Mucosa of descending colon (tissue), 3 donors: ENCODE data around the gene RABEP1. TPM values are rescaled to one million over a fixed set of nuclear protein-coding genes. Genes with fewer than 3 reads are reported as not detected.

Source experiments
- ATAC-seq: fragments of 200-7000 bp; cut with Tn5 transposase; one replicate; pipeline ENCODE4 v1.9.1; 2020; ENCODE audit warnings: mild to moderate bottlenecking, moderate library complexity
- DNase-seq, 3 donors: peaks; one replicate each; pipeline ENCODE4 v3.0.0-alpha.2; 2020
- H3K36me3 ChIP-seq: fragments of 200-600 bp; one replicate; pipeline ENCODE4 v1.8.0; 2021; ENCODE audit warnings: low read depth, mild to moderate bottlenecking
- H3K4me1 ChIP-seq: fragments of 200-600 bp; one replicate; pipeline ENCODE4 v1.8.0; 2021; ENCODE audit warnings: low read depth, mild to moderate bottlenecking
- H3K4me3 ChIP-seq: fragments of 200-600 bp; one replicate; pipeline ENCODE4 v1.8.0; 2021; ENCODE audit warnings: mild to moderate bottlenecking
- H3K9me3 ChIP-seq: fragments of 200-600 bp; one replicate; pipeline ENCODE4 v1.8.0; 2021; ENCODE audit warnings: mild to moderate bottlenecking
- CTCF ChIP-seq: fragments of 200-600 bp; IDR thresholded peaks from one replicate; pipeline ENCODE4 v1.8.0; 2022; ENCODE audit warnings: antibody characterized with exemption, mild to moderate bottlenecking
- intact Hi-C, 2 donors: fragments of 100-400 bp; cut with DNase I in 1 of 2; cut with micrococcal nuclease in 1 of 2; formaldehyde crosslinking; loops; one replicate each; pipeline versions ENCODE4 v1.11.0 to v1.11.1; 2022; cut with DNase I, micrococcal nuclease
- total RNA-seq, 3 donors: library from RNA; stranded (reverse); fragmentation: NEBNext Ultra II Directional in 2 of 3; extraction: Animal tissue kit (Norgen Biotek cat#: 25700) in 2 of 3; gene quantifications; one replicate each; pipeline versions ENCODE4 v1.2.1 to v1.2.4, GENCODE V29; 2021 to 2023
- donor health status: DM: no; HTN: no; CAD: no; lungs with moderate emphysema.
- donor health status: DM: no; HTN: no; CAD: no.
- donor health status: DM: no; HTN: yes; CAD: no.

Gene RABEP1
- total RNA-seq, 3 donors from 2014 or later, result 24.9 to 53.4 (median 30.7) TPM

- no peak overlapping the region for H3K4me3 ChIP-seq
- intact Hi-C loops, result no loop called here
- no peak for TF ChIP-seq CTCF
- H3K4me1 ChIP-seq, result no peaks in the 10 kb centered on the region
- no peaks in the 10 kb centered on the region for H3K36me3 ChIP-seq
- ATAC-seq, result peak; percentile 60
- DNase-seq, result no peak
- H3K9me3 ChIP-seq, result no peaks in the 10 kb centered on the region
Measured at GRCh38 chr17:5297245-5297644, 15.2 kb downstream of the RABEP1 start.

GRCh38 chr17:5299383-5299782, 17.3 kb downstream of the RABEP1 start:
- TF ChIP-seq CTCF, result no peak
- DNase-seq (no peak), ATAC-seq (no peak)
- Histone ChIP-seq H3K4me1 (no peaks in the 10 kb centered on the region), H3K9me3 (no peaks in the 10 kb centered on the region), H3K4me3 (no peak overlapping the region), H3K36me3 (no peaks in the 10 kb centered on the region)
- intact Hi-C loops, result no loop called here

DNA sequence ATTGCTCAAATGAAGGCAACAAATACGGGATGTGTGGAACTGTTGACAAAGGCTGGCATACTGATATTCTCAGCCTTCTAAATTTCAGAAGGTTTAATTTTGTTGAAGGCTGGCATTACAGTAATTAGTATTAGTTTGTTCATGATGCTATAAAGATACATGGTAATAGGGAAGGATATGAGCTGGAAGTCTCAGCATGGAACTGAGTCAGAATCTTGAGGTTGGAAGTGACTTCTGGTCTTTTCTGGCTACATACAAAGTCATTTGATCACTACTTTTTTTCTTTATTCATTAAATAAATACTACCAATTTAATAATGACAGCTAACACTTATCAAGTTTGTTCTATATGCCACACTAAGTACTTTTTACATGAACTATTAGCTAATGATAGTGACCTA, 22.6 kb downstream of the RABEP1 start:
- Histone ChIP-seq H3K4me1 (peaks cover 4% of the 10 kb centered on the region), H3K4me3 (no peak overlapping the region)

GRCh38 chr17:5309851-5310250, 27.8 kb downstream of the RABEP1 start:
- TF ChIP-seq CTCF, result no peak
- H3K9me3 ChIP-seq, result no peaks in the 10 kb centered on the region
- intact Hi-C loops, result no loop called here
- no peaks in the 10 kb centered on the region for H3K36me3 ChIP-seq
- no peak for DNase-seq
- H3K4me1 ChIP-seq, result peaks cover 4% of the 10 kb centered on the region
- H3K4me3 ChIP-seq, result no peak overlapping the region
- ATAC-seq, result no peak

More for the DNA sequence above, 22.6 kb downstream of the RABEP1 start:
- Histone ChIP-seq H3K36me3 (no peaks in the 10 kb centered on the region), H3K9me3 (no peaks in the 10 kb centered on the region)
- intact Hi-C loops, result no loop called here
- no peak for ATAC-seq
- DNase-seq, result no peak
- TF ChIP-seq CTCF, result no peak

DNA sequence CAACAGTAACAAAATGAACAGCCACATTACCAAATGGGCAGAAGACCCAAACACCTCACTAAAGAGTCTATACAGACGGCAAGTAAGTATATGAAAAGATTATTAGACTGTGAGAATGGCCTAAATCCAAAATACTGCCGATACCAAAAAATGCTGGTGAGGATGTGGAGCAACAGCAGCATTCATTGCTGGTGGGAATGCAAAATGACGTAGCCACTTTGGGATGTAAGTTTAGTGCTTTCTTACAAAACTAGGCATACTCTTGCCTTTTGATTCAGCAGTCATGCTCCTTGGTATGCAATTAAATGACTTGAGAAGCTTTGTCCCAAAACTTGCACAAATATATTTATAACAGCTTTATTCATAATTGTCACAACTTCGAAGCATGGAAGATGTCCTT, 43.8 kb downstream of the RABEP1 start:
- Histone ChIP-seq H3K9me3 (no peaks in the 10 kb centered on the region), H3K36me3 (no peaks in the 10 kb centered on the region), H3K4me3 (no peak overlapping the region), H3K4me1 (no peaks in the 10 kb centered on the region)
- no peak for TF ChIP-seq CTCF
- ATAC-seq (no peak), DNase-seq (no peak)
- intact Hi-C loops, result no loop called here

- Histone ChIP-seq H3K4me3 (no peak overlapping the region), H3K4me1 (no peaks in the 10 kb centered on the region), H3K9me3 (no peaks in the 10 kb centered on the region), H3K36me3 (no peaks in the 10 kb centered on the region)
- DNase-seq (no peak), ATAC-seq (no peak)
- intact Hi-C loops, result no loop called here
- no peak for TF ChIP-seq CTCF
Measured at GRCh38 chr17:5329784-5330557, 47.9 kb downstream of the RABEP1 start.
